NT2/D1 (cell line): ENCODE data around the gene MXD1.

Source experiments
- SUZ12 ChIP-seq: IDR thresholded peaks from 2 replicates; pipeline ENCODE4 v1.6.1; 2011; ENCODE audit not compliant: insufficient read length, insufficient read depth; ENCODE audit errors: extremely low read depth
- ZNF274 ChIP-seq: IDR thresholded peaks from 2 replicates; pipeline ENCODE4 v1.6.1; 2011; ENCODE audit warnings: mild to moderate bottlenecking, low read depth, low read length

GRCh38 chr2:69959425-69959824 lies 44.5 kb downstream of the MXD1 start:
- TF ChIP-seq SUZ12 (no peak), ZNF274 (no peak)
